Midbrain (tissue), 1 donor: Measurements from ENCODE around the gene GRAMD4.

Experiments used
- DNase-seq: peaks from one replicate; lab custom pipeline; 2025; lab: John Stamatoyannopoulos, UW

GRAMD4 gene

DNA sequence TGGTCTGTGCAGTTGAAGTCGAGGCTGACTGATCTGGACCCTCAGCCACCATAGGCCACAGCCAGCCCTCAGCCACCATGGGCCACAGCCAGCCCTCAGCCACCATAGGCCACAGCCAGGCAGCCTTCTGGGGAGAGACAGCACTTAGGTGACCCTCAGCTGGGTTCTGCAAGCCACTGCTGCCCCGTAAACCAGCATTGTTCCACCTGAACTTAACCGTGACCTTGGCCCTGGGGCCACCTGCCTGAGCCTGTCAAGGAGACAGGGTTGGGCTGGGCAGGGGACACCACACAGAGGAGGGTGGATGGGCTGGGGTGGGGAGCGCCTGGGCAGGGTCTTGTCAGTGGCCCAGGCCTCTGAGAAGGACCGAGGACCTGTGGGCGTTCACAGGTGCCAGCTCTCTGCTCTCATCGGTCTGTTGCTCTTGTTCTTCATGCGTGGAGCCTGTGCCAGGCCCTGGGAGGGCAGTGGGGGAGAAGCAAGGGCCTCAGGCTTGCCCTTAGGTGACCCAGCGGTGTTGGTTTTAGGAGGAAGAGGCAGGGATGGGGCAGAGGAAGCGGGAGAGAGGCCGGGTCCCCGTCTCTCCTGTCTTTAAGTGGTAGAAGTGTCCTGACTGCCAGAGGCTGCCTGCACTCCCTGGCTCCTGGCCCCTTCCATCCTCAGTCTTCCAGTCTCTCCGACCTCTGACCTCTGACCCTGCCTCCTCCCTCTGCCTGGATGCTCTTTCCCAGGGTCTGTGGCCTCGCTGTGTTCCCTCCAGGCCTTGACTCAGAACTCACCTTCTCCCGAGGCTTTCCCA, 36.9 kb downstream of the GRAMD4 start:
- no peak for DNase-seq

DNA sequence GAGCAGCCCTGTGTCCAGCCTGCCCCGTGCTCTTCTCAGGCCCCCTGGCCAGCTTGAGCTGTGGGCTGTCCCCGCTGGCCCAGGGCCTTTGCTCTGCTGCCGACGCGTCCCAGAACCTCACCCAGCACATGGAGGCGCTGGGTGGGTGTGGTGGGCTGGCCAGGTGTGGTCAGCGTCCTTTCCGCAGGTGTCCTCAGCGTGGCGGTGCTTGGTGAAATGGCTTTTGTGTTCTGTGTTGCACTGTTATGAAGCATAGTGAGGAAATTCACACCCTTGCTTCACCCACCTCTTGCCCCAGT, 37.4 kb downstream of the GRAMD4 start:
- DNase-seq = no peak

DNA sequence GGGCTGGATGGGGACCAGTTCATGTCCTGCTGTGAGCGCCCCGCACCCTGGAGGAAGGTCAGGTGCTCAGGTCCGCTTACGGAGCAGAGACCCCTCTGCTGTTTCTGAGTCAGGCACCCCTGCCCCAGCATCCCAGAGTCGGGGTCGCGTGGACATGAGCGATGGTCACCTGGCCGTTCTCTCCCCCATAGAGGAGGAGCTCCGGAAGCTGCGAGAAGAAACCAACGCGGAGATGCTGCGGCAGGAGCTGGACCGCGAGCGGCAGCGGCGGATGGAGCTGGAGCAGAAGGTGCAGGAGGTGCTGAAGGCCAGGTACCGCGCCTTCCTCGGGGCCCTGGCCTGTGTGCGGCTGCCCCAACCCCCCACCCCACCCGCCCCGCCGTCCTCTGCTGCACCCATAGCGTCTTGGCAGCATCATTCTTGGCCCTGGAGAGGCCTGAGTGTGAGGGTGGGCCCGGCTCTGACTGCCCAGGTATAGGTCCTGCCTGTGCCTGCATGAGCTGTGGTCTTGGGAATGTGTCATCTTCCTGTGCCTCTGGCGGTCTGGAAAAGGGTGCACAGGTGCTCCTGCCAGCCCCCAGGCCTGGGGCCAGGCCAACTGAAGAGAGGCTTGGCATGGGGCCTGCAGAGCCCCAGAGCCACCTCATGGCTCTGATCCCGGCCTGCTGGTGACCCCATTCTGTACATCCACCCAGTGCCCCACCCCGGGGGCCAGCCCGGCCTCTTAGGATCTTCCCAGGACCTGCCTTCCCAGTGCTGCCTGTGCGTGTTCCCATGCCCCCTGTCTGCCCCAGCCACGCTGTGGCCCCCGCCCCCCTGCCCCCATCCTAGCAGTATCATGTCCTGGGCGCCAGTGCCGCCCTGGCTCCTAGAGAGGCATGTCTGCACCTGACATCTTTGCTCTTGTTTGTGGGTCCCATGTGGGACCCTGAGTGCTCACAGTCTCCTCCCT, 38.1 kb downstream of the GRAMD4 start:
- DNase-seq = no peak

DNA sequence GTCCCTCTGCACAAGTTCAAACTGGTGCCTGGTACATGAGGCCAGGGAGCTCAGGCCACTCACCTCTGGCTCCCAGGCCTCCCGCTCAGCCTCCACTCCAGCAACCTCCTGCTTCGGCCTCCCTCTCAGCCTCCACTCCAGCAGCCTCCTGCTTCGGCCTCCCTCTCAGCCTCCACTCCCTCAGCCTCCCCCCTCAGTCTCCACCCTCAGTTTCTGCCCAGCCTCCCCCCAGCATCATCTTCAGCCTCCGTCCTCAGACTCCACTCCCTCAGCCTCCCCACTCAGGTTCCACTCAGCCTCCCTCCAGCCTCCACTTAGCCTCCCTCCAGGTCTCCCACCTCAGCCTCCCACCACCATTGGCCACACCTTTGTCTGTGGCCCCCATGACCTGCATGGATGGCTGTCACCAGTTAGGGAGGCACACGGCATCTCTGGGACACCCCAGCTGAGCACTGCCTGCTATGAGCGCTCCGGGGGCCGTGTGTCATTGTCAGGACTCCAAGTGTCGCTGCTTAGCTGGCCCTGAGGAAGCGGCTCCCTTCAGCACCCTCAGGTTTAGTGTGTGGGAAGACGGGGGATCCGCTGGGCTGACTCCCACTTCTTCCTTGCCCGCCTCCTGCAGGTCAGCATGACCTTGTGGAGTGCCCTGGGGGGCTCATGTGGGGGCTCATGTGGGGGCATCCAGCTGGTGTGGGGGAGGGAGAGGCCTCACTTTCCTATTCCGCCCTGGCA, 39.0 kb downstream of the GRAMD4 start:
- DNase-seq = no peak

DNA sequence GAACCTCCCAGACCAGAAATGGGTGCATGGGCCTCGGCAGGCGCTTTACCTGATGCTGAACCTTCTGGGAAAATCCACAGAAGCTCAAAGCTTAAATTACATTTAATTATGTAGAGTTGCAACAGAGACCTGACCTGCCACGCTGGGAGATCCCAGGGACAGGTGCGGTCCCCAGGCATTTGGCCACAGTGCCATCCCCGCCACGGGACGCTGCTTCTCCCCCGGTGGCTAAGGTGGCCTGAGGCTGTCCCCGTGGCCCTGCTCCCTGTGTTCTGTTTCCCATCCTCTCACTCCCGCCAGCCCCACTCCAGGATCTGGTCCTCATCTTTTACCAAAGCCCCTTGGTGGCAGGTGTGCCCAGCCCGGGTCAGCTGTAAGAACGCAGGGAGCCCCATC, 39.6 kb downstream of the GRAMD4 start:
- no peak for DNase-seq

DNA sequence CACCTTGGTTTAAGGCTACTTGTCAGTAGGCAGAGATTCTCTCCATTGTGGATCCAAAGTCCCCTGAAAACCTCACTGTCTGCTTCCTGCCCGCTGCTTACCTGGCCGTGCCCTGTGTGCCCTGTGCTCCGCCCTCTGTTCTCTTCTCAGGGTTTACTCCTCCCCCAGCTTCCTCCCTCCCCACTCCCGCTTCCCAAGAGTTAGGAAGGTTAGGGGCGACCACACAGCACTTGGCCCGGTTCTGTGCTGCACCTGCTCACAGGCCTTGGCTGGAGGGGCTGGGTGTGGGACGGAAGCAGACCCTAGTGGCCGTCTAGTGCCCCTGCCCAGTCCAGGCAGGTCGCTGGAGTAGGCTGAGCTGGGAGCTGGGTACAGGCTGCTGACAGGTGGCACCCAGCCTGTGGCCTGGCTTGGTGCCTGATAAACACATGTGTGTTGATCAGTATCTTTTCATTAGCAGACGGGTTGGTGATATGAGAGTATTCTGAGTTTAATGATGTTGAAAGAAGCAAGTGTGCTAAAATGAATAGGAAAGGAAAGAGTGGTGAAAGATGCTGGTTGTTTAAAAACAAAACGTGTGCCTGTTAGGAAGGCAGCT, 40.5 kb downstream of the GRAMD4 start:
- no peak for DNase-seq

DNA sequence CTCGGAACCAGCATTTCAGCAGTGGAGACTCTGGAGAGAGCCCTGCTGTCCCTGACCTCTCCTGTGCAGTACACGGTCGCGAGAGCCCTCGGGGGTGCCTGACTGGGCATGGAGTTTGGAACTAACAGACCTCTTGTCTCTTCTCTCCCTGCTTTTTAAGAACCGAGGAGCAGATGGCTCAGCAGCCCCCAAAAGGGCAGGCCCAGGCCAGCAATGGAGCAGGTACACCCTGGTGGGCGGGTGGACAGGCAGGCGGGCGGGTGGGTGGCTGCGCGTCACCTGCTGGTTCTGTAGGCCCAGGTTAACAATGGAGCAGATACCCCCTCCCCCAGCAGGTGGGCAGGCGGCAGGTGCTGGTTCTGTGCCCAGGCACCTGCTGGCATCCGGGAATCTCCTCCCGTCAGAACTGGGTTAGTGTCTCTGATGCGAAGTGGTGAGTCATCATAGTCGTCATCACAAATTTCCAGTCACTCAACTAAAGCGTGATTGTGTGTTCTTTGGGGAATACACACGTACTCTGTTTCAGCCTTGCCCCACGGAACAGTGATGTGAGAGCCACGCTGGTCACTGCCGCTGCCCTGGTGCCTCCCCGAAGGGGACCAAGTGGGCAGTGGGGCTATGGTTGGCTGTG, 41.1 kb downstream of the GRAMD4 start:
- no peak for DNase-seq

DNA sequence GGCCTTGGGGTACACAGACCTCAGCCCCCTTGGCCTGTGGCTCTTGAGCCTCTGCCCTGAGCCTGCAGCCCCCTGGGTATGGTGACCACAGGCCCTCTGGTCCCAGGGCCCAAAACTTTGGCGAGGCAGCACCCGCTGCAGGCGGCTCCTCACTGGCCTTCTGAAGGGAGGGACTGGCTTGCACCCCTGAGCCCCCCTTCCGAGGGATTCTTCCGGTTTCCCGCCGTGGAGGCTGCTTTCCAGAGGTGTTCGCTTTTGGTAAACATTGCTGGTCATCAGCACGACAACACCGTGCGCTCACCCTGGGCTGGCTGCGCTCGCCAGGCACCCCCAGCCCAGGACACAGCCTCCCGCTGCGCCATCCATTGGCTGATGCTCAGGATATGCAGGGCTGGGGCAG, 42.0 kb downstream of the GRAMD4 start:
- DNase-seq = no peak

DNA sequence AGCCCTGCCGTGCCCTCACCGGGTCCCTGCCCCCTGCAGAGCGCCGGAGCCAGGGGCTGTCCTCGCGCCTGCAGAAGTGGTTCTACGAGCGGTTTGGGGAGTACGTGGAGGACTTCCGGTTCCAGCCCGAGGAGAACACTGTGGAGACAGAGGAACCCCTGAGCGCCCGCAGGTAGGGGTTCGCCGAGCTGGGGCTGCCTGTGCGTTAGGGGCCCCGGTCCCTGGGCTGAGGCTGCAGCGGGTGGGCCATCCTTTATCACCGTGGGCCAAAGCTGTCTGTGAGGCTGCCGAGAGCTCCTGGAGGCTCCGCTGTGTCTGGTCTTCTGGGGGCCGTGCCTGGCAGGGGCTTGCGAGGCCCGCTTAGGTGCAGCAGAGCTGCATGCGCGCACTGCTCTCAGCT, 42.8 kb downstream of the GRAMD4 start:
- DNase-seq = no peak

DNA sequence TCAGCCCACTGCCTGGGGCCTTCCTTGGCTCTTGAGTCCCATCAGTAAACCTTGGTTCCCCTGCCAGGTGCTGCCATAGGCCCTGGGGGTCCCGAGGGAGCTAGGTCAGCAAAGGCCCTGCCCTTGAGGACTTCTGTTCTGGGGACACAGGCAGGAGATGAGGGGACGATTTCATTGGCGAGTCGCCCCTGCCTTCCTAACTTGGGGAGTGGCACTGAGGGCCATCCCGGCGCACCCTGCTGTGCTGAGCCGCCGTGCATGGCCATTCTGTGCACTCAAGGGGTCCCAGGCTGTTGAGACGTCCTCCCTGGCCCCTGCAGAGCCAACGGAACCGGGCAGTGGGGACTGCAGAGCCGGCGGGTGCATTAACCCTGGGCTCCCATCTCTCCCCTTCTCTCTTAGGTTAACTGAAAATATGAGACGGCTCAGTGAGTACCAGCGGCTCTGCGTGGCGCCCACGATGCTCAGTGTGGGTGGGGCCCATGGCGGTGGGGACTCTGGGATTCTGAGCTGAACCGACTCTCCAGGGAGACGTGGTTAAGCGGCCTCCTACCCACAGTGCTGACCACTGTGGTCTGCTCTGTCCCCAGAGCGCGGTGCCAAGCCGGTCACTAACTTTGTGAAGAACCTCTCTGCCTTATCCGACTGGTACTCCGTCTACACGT, 43.4 kb downstream of the GRAMD4 start:
- no peak for DNase-seq

DNA sequence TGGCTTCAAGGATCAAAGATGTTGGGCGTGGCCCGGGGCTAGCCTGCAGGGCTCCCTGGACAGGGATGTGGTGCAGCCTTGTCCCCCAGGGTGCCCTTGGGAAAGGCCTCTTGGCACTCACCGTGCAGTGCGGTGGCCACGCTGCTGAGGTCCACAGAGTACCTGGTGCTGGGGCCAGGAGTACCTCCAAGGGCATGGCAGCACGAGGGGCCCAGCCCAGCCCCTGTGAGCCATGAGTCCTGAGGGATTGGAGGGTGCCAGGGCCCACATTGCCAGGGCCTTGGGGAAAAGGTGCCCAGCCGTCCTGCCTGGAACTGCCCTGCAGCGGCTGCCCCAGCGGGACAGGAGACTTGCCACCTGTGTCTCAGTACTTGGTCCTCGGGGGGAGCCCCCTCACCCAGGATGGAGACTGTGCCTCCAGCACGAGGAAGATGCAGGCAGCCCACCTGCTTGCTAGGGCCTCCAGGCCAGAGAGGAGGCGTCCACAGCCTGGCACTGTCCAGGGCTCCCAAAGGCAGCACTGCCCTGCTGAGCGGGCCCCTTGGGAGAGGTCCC, 44.2 kb downstream of the GRAMD4 start:
- DNase-seq = no peak

DNA sequence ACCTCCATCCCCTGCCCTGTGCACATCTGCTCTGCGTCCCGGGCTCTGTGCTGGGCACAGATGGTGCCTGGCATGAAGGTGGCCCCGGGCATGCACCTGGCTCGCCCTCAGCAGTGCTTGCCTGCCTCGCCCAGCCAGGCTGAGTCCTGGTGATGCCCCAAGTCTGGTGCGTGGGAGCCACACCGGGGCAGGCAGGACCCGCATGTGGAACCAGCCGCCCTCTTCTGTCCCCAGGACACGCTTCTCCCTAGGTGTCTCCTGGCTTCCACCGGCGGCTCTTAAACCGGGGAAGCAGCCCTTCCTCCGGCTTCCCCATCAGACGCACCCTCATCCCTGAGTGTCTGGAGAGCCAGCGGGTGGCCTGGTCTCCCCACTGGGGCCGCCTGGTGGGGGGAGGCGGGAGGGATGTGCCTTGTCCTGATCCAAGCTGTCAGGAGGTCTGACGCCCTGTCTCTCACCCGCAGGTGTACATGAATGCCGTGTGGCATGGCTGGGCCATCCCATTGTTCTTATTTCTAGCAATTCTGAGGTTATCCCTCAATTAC, 45.0 kb downstream of the GRAMD4 start:
- DNase-seq = no peak

DNA sequence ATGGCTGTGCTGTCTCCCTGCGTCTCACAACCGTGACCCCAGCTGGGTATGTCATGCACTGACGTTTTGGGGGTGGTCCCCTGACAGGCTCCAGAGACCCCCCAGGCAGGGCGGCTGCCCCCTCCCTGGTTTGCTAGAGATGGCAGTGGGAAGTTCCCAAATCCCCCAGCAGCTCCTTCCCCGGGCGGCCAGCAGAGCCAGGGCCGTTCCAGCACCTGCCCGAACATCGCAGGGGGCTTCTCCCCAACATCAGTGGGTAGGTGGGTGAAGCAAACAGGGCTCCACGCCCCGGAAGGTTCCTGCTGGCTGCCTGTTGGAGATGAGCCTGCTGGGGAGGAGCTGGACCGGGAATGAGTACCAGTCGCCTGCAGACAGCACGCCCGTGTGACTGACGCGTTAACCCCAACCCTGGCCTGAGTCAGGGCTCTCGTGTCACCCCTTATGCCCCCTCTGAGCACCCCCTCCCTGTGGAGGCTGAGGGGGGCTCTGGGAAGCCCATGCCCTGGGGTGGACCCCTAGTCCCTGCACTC, 45.6 kb downstream of the GRAMD4 start:
- DNase-seq = no peak

DNA sequence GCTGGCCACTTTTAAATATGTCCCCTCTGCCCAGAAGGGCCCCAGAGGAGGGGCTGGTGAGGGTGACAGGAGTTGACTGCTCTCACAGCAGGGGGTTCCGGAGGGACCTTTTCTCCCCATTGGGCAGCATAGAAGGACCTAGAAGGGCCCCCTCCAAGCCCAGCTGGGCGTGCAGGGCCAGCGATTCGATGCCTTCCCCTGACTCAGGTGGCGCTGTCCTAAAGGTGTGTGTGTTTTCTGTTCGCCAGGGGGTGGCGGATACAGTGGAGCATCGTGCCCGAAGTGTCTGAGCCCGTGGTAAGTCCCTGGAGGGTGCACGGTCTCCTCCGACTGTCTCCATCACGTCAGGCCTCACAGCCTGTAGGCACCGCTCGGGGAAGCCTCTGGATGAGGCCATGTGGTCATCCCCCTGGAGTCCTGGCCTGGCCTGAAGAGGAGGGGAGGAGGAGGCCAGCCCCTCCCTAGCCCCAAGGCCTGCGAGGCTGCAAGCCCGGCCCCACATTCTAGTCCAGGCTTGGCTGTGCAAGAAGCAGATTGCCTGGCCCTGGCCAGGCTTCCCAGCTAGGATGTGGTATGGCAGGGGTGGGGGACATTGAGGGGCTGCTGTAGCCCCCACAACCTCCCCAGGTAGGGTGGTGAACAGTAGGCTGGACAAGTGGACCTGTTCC, 46.5 kb downstream of the GRAMD4 start:
- no peak for DNase-seq

DNA sequence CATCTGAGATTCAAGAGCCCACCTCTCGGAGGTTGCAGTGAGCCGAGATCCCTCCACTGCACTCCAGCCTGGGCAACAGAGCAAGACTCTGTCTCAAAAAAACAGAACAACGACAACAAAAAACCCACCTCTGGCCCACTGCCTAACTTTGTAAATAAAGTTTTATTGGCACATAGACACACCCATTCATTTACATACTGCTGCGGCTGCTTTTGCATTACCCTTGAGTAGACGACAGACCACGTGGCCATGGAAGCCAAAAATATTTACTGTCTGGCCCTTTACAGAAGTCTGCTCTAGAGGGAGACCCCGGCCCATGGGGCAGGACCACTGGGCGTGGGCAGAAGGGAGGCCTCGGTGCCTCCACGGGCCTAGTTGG, 47.0 kb downstream of the GRAMD4 start:
- no peak for DNase-seq

DNA sequence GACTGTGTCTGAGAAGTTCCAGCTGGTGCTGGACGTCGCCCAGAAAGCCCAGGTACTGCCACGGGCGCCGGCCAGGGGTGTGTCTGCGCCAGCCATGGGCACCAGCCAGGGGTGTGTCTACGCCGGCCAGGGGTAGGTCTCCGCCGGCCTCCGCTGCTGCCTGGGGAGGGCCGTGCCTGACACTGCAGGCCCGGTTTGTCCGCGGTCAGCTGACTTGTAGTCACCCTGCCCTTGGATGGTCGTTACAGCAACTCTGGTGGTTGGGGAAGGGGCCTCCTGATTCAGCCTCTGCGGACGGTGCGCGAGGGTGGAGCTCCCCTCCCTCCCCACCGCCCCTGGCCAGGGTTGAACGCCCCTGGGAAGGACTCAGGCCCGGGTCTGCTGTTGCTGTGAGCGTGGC, 47.9 kb downstream of the GRAMD4 start:
- no peak for DNase-seq

DNA sequence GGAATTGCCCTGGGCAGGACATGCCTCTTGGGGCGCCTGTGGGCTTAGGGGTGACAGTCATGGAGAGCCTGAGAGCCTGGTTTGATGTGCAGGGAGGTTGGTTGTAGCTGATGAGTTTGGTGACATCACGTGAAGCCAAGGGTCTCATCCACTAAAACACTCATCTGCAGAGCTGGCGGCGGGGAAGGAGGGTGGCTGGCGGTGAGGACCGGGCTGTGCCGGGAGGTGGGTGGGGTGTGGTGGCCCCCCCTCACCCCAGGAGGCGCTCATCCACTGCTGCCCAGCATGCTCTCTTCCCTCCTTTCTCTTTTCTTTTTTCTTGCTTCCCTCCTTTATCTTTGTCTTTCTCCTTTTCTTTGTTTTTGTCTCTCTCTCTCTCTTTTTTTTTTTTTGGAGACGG, 49.0 kb downstream of the GRAMD4 start:
- no peak for DNase-seq

DNA sequence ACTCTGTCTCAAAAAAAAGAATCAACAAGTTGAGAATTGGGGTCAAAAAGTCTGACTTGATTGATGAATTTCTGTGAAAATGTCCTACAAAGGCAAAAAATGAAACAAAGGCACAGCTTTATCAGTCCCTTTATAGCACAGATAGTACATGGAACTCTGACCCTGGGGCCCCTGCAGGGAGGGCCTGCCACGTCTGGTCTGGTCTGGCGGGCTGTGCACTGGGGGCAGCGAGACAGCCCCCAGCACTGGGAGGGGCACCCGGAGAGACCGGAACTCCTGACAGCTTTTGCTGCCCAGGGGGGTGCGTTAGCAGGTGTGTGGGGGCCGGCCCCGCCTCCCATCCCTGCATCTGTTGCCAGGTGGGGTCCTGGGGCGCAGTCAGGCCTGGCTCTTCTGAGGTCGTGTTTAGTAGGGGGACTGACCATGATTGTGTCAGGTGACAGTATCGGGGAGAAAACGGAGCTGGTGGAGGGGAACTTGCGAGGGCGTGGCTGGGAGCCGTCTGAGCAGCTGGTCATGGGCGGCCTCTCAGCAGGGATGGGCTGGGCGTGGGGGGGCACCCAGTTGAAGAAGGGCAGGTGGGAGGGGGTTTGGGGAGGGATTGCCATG, 51.7 kb downstream of the GRAMD4 start:
- no peak for DNase-seq

DNA sequence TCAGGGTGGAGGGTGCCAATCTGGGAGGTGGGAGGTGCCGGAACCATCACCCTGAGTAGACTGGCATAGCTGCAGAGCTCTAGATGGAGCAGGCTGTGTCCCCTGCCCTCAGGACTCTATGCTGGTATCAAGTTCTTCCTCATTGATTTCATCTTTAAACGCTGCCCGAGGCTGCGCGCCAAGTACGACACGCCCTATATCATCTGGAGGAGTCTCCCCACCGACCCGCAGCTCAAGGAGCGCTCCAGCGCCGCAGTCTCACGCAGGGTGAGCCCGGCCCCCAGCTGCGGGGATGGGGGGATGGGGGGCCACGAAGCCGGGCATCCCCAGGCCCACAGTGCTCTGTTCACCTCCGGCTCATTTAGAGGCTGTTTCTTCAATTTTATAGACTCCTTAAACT, 52.5 kb downstream of the GRAMD4 start:
- no peak for DNase-seq
